ENCODE results near the gene RMND1.

DNA sequence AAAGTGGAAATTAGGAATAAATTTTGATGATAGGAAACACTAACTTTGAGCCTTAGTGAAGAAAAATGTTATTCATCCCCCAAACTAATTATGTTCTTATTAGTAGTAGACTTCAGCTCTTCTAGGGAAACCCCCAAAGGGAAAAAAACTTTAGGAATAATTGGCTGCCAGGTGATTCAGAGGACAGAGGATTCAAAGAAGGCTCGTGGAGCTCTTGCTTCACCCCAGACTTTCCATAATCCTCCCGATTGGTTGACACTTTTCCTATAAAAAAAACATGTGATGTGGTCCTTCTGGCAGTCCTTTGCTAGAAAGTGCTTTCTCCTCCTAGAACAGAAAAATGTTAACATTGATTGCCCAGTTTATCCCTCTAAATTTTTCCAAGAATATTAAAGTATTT, 36.3 kb upstream of the RMND1 start:
- TF ChIP-seq, protein P1, sequence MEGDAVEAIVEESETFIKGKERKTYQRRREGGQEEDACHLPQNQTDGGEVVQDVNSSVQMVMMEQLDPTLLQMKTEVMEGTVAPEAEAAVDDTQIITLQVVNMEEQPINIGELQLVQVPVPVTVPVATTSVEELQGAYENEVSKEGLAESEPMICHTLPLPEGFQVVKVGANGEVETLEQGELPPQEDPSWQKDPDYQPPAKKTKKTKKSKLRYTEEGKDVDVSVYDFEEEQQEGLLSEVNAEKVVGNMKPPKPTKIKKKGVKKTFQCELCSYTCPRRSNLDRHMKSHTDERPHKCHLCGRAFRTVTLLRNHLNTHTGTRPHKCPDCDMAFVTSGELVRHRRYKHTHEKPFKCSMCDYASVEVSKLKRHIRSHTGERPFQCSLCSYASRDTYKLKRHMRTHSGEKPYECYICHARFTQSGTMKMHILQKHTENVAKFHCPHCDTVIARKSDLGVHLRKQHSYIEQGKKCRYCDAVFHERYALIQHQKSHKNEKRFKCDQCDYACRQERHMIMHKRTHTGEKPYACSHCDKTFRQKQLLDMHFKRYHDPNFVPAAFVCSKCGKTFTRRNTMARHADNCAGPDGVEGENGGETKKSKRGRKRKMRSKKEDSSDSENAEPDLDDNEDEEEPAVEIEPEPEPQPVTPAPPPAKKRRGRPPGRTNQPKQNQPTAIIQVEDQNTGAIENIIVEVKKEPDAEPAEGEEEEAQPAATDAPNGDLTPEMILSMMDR (IDR thresholded peaks at IDR 0.05; ENCODE audit: poor library complexity, severe bottlenecking): no peak
- TF ChIP-seq, protein P2, sequence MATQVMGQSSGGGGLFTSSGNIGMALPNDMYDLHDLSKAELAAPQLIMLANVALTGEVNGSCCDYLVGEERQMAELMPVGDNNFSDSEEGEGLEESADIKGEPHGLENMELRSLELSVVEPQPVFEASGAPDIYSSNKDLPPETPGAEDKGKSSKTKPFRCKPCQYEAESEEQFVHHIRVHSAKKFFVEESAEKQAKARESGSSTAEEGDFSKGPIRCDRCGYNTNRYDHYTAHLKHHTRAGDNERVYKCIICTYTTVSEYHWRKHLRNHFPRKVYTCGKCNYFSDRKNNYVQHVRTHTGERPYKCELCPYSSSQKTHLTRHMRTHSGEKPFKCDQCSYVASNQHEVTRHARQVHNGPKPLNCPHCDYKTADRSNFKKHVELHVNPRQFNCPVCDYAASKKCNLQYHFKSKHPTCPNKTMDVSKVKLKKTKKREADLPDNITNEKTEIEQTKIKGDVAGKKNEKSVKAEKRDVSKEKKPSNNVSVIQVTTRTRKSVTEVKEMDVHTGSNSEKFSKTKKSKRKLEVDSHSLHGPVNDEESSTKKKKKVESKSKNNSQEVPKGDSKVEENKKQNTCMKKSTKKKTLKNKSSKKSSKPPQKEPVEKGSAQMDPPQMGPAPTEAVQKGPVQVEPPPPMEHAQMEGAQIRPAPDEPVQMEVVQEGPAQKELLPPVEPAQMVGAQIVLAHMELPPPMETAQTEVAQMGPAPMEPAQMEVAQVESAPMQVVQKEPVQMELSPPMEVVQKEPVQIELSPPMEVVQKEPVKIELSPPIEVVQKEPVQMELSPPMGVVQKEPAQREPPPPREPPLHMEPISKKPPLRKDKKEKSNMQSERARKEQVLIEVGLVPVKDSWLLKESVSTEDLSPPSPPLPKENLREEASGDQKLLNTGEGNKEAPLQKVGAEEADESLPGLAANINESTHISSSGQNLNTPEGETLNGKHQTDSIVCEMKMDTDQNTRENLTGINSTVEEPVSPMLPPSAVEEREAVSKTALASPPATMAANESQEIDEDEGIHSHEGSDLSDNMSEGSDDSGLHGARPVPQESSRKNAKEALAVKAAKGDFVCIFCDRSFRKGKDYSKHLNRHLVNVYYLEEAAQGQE (IDR thresholded peaks at IDR 0.05; ENCODE audit: borderline replicate concordance): no peak
- TF ChIP-seq EP300 (conservative IDR thresholded peaks at IDR 0.05; ENCODE audit: poor library complexity, severe bottlenecking) (no peak), POLR2AphosphoS5 (IDR thresholded peaks at IDR 0.05) (no peak), EZH2 (IDR thresholded peaks at IDR 0.05; ENCODE audit: borderline replicate concordance, insufficient read depth, low read length, poor library complexity, severe bottlenecking) (no peak), MXI1 (conservative IDR thresholded peaks at IDR 0.05; ENCODE audit: poor library complexity, severe bottlenecking) (no peak), RAD21 (conservative IDR thresholded peaks at IDR 0.05) (no peak), TAF1 (IDR thresholded peaks at IDR 0.05; ENCODE audit: low read depth) (no peak), SMC3 (conservative IDR thresholded peaks at IDR 0.05; ENCODE audit: poor library complexity) (no peak)
